Right lobe of liver (tissue), 6 donors: ENCODE measurements around the gene CIAPIN1. TPM values are rescaled to one million over a fixed set of nuclear protein-coding genes. Genes with fewer than 3 reads are reported as not detected.
"Not testable (repeated sequence)": the region's sequence is repeated elsewhere in the genome, so short reads cannot be mapped to it uniquely, and the experiment has no call there.

Source experiments
- ATAC-seq, 4 donors: fragments of 200-7000 bp; cut with Tn5 transposase; one replicate each; pipeline ENCODE4 v1.9.1; 2020; ENCODE audit warnings: mild to moderate bottlenecking in 4 of 4, moderate library complexity in 4 of 4
- DNase-seq, 3 donors: peaks; one replicate each; pipeline ENCODE4 v3.0.0-alpha.2; 2020
- H3K27ac ChIP-seq, 3 donors: fragments of 200-600 bp; one replicate each; pipeline ENCODE4 v1.8.0; 2022
- H3K27me3 ChIP-seq, 2 donors: fragments of 200-600 bp; one replicate each; pipeline ENCODE4 v1.8.0; 2022
- H3K36me3 ChIP-seq, 4 donors: fragments of 200-600 bp; sonication (generic) in 1 of 4; one replicate each; pipeline versions ENCODE4 v1.5.1 to v1.8.0; 2017 to 2022; ENCODE audit warnings: control low read depth in 1 of 4
- H3K4me1 ChIP-seq, 4 donors: fragments of 200-600 bp; sonication (generic) in 1 of 4; one replicate each; pipeline versions ENCODE4 v1.5.1 to v1.8.0; 2017 to 2022; ENCODE audit warnings: control low read depth in 1 of 4
- H3K4me3 ChIP-seq, 3 donors: fragments of 200-600 bp; one replicate each; pipeline ENCODE4 v1.8.0; 2022
- H3K9me3 ChIP-seq, 4 donors: fragments of 200-600 bp; sonication (generic) in 1 of 4; one replicate each; pipeline versions ENCODE4 v1.5.1 to v1.8.0; 2017 to 2022; ENCODE audit warnings: control low read depth in 1 of 4
- POLR2A ChIP-seq: fragments of 450-650 bp; IDR thresholded peaks from one replicate; pipeline ENCODE4 v1.6.1; 2017; ENCODE audit warnings: antibody characterized with exemption, mild to moderate bottlenecking
- WGBS: methylation state at CpG from one replicate; pipeline ENCODE4 v1.1.6; 2018; ENCODE audit warnings: low coverage, low lambda C conversion rate; ENCODE audit not compliant: insufficient coverage; ENCODE audit errors: missing lambda C conversion rate; 5-methylcytosine and 5-hydroxymethylcytosine counted together
- intact Hi-C, 2 donors: fragments of 100-400 bp; cut with DNase I; formaldehyde crosslinking; loops; one replicate each; pipeline versions ENCODE4 v1.11.2 to v1.14.1; 2022
- total RNA-seq, 6 experiments: library from RNA; depleted of rRNA in 2 of 6; stranded (reverse); fragments of >200 nt in 2 of 6; fragmentation: NEBNext Ultra II Directional in 3 of 6; extraction: Animal tissue kit (Norgen Biotek cat#: 25700) in 3 of 6; gene quantifications; one replicate each; pipeline versions ENCODE4 v1.1.0 to v1.2.4, GENCODE V29; 2016 to 2023
- TF ChIP-seq, protein P1 (sequence below), 4 donors: fragments of 200-600 bp in 3 of 4; fragments of 450-650 bp in 1 of 4; IDR thresholded peaks; one replicate each; pipeline versions ENCODE4 v1.5.1 to v1.8.0; 2016 to 2022; ENCODE audit warnings: antibody characterized with exemption in 4 of 4, mild to moderate bottlenecking in 2 of 4
- donor health status: DM: no; HTN: yes; CAD: no.
- donor health status: DM: no; HTN: no; CAD: no.
- donor health status: DM: no; HTN: no; CAD: no.
- donor health status: DM: no; HTN: yes; CAD: no.
- donor health status: DM: no; HTN: yes; CAD: no.

The CIAPIN1 gene
- total RNA-seq, 6 experiments from 2014 or later, result 23.3 to 27.4 (median 23.9) TPM

DNA sequence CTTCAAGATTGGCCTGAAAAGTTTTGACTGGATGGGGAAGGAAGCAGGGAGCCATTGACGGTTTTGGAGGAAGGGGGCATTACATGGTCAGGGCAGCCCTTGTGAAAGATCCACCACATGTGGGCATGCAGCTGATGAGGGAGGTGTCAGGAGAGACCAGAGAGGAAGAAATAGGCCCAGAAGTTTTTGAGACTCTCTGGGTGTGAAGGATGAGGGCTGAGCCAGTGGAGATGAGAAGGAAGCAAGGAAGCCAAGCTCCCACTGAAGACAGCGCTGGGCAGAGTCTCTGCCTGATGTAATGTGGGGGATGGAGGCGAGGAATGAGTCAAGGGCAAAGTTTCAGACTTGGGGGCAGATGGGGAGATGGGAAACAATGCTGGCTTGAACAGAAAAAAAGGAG lies 42.1 kb downstream of the CIAPIN1 start:
- H3K4me1 ChIP-seq, result no peaks in the 10 kb centered on the region
- H3K27me3 ChIP-seq, result no peaks in the 10 kb centered on the region
- H3K27ac ChIP-seq, result no peak overlapping the region
- DNase-seq (peak in 1 of 3 donors; percentile 6), ATAC-seq (no peak)
- 76% methylated on average over 3 of the region's 3 CpGs for WGBS
- intact Hi-C loops, result loop anchor here in 1 of 2 donors (5.0 kb wide), 1 partner anchor 93 kb away; no protein-coding TSS in a partner anchor
- H3K4me3 ChIP-seq, result no peak overlapping the region
- TF ChIP-seq, protein P1, sequence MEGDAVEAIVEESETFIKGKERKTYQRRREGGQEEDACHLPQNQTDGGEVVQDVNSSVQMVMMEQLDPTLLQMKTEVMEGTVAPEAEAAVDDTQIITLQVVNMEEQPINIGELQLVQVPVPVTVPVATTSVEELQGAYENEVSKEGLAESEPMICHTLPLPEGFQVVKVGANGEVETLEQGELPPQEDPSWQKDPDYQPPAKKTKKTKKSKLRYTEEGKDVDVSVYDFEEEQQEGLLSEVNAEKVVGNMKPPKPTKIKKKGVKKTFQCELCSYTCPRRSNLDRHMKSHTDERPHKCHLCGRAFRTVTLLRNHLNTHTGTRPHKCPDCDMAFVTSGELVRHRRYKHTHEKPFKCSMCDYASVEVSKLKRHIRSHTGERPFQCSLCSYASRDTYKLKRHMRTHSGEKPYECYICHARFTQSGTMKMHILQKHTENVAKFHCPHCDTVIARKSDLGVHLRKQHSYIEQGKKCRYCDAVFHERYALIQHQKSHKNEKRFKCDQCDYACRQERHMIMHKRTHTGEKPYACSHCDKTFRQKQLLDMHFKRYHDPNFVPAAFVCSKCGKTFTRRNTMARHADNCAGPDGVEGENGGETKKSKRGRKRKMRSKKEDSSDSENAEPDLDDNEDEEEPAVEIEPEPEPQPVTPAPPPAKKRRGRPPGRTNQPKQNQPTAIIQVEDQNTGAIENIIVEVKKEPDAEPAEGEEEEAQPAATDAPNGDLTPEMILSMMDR (IDR thresholded peaks at IDR 0.05), result no peak
- TF ChIP-seq POLR2A, result no peak
- no peaks in the 10 kb centered on the region for H3K36me3 ChIP-seq
- H3K9me3 ChIP-seq, result no peaks in the 10 kb centered on the region

DNA sequence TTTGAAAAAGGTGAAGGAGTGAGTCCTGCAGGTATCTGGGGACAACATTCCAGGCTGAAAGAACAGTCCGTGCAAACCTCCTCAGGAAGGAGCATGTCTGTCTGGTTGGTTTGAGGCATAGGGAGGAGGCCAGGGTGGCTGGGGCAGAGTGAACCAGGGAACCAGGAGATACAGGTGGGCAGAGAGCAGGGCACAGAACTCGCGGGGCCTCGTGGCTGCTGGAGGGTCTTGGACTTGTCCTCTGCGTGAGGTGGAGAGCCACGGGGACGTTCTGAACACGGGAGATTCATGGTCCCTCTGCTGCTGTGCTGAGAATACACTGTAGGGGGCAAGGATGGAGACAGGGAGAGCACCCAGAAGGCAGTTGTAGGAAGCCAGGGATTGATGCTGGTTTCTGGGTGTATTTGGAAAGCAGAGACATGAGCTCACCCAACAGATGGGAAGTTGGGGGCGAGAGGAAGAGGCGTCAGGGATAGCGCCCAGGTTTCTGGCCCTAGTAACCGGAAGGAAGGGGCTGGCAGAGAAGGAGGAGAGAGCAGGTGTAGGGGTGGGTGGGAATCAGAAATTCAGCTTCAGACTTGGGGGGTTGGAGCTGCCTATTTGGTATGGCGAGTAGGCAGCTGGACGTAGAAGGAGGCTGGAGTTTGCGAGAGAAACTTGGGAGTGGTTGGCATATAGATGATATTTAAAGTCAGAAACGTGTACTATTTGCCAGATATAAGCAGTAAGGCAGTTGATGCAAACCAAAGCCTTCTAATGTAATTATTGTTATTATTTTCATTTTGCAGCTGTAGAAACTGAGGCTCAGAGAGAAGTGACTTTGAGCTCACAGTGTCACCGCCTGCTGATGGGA lies 43.0 kb downstream of the CIAPIN1 start, which contains the start of gene CCL17:
Gene CCL17, plus strand, starts transcription at position 803 of the 853 bp plus-strand sequence. CDS start 9,166 bp downstream, outside the sequence.
- Histone ChIP-seq H3K27ac (no peak within 1 kb of the TSS), H3K36me3 (no peaks in the 10 kb centered on the region), H3K9me3 (no peaks in the 10 kb centered on the region), H3K27me3 (no peaks in the 10 kb centered on the region), H3K4me3 (no peak within 1 kb of the TSS), H3K4me1 (no peaks in the 10 kb centered on the region)
- WGBS, result 77% methylated on average over 14 of the region's 17 CpGs
- ATAC-seq (no peak), DNase-seq (peak in 1 of 3 donors; percentile 37)
- TF ChIP-seq, protein P1 (IDR thresholded peaks at IDR 0.05), result no peak
- TF ChIP-seq POLR2A, result no peak
- intact Hi-C loops, result no loop called here

DNA sequence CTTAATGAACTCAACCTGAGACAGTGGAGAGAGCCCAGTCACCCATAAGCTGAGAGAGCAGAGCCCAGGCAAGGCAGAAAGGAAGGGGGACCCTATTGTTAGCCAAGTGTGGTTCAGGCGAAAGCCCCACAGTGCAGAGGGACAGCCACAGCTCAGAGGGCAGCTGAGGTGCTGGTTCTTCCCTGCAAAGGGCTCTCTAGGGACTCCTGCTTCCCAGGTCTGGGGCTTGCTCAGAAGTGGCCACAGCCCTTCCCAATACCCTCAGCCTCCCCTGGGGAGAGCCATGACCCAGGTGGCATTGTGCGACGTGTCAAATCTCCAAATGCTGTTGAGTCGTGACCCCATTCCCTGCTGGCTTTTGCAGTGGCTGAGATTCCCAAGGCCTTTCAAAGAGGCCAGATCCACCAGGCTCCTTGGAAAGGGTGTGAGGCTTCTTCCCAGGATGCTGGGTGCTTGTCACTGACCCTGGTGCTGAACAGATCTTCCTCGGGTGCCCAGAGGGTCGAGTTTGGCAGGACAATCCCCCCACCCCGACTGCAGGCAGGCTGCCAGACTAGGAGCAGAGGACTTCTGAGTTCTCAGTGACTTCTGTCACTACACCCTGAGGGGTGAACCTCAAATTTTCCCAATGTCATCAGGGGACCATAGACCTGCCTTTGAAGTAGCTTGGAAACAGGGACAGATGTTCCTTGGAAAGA lies 45.1 kb downstream of the CIAPIN1 start:
- Histone ChIP-seq H3K36me3 (no peaks in the 10 kb centered on the region), H3K27me3 (no peaks in the 10 kb centered on the region), H3K4me3 (no peak overlapping the region), H3K4me1 (no peaks in the 10 kb centered on the region), H3K9me3 (no peaks in the 10 kb centered on the region), H3K27ac (no peak overlapping the region)
- intact Hi-C loops, result no loop called here
- DNase-seq, result no peak
- peak in 1 of 4 donors; percentile 32 for ATAC-seq
- TF ChIP-seq, protein P1 (IDR thresholded peaks at IDR 0.05), result no peak
- no peak for TF ChIP-seq POLR2A
- WGBS, result 62% methylated on average over 2 of the region's 7 CpGs

DNA sequence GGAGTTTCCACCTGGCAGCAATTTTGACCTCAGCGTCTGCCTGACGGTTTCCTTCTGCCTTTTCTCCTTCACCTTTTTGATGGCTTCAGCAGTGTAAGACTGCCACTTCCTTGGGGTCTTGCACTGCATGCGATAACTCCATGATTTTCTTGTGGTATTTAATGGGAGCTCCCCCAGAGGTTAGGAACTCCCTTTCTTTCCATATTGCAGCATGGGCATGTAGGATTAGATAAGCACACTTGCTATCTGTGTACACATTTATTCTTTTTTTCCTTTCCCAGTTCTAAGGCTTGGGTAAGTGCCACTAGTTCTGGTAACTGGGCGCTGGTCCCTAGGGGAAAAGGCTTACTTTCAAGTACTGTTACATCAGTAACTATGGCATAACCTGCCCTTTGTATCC lies 49.7 kb downstream of the CIAPIN1 start:
- intact Hi-C loops, H3K4me1 ChIP-seq, DNase-seq, H3K27ac ChIP-seq, H3K9me3 ChIP-seq, H3K4me3 ChIP-seq, H3K27me3 ChIP-seq, ATAC-seq, H3K36me3 ChIP-seq: not testable (repeated sequence)
- WGBS, result 76% methylated on average over 3 of the region's 4 CpGs

DNA sequence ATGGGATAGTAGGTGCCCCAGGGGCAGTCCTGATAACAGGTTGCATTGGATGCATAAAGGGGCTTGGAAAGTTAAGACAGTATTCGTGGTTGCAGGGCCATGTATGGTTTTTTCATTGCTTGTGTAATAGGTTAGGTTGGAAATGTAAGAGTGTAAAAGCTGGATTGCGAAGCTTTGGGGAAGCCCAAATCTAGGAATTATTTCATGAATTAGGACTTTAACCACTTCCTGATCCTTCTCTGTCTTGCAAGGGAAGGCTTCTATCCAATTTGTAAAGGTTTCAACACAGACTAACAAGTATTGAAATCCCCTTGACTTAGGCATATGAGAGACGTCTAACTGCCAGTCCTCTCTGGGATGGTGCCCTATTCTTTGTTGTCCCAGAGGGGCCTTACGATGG lies 50.4 kb downstream of the CIAPIN1 start:
- Histone ChIP-seq H3K27me3 (no peaks in the 10 kb centered on the region), H3K27ac (no peak overlapping the region), H3K4me1 (no peaks in the 10 kb centered on the region), H3K9me3 (no peaks in the 10 kb centered on the region), H3K4me3 (no peak overlapping the region), H3K36me3 (no peaks in the 10 kb centered on the region)
- intact Hi-C loops, result no loop called here
- TF ChIP-seq POLR2A, result no peak
- TF ChIP-seq, protein P1 (IDR thresholded peaks at IDR 0.05), result no peak
- DNase-seq (no peak), ATAC-seq (no peak)
- 83% methylated on average over 4 of the region's 4 CpGs for WGBS
